ENCODE measurements around the gene DRD2.

- TF ChIP-seq PRMT3 (CRISPR knock-in tag; IDR thresholded peaks at IDR 0.05; ENCODE audit: borderline replicate concordance, low read depth), result no peak
- no peak for TF ChIP-seq MBD4 (IDR thresholded peaks at IDR 0.05; ENCODE audit: borderline replicate concordance, low read length)
- TF ChIP-seq ZNF550 (CRISPR knock-in tag; IDR thresholded peaks at IDR 0.05; ENCODE audit: borderline replicate concordance), result no peak
- TF ChIP-seq FOXM1 (CRISPR knock-in tag; IDR thresholded peaks at IDR 0.05), result no peak
- no peak for TF ChIP-seq CTCF (CRISPR knock-in tag; IDR thresholded peaks at IDR 0.05)
- no peak for TF ChIP-seq POLR2AphosphoS5 (IDR thresholded peaks at IDR 0.05; ENCODE audit: low read depth, low read length)
These were observed 2.7 kb downstream of the DRD2 start for GRCh38 chr11:113472471-113472870.
